NB4 (cell line): ENCODE data around the gene DNAH17.

Experiments
- POLR2A ChIP-seq: IDR thresholded peaks from 2 replicates; pipeline ENCODE4 v1.6.1; 2011; ENCODE audit warnings: mild to moderate bottlenecking; ENCODE audit not compliant: insufficient read length; ENCODE audit errors: extremely low read depth
- TF ChIP-seq, protein P1 (sequence below): IDR thresholded peaks from one replicate; pipeline ENCODE4 v1.5.1; 2012; ENCODE audit warnings: low read depth, low read length
- TF ChIP-seq, protein P2 (sequence below): IDR thresholded peaks from 2 replicates; pipeline ENCODE4 v1.6.1; 2011; ENCODE audit warnings: low read depth, low read length

DNA sequence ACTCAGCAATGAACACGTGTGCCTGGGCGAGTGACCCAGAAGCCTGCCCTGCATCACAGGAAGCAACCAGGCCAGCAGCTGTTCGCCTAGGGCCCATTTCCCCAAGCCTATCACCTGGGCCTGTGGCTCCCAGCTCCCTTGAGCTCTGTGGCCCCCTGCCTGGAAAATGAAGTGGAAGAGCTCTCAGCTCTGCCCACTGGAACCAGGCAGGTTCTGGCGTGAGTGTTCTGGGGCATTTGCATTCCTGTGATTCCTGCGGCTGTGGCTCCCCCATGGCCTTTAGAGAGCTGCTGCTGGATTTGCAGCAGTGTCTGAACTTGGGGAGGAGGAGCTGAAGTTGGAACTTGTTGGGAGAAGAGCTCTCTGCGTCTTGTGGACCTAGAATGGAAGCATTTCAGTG, 175.9 kb downstream of the DNAH17 start:
- TF ChIP-seq, protein P1, sequence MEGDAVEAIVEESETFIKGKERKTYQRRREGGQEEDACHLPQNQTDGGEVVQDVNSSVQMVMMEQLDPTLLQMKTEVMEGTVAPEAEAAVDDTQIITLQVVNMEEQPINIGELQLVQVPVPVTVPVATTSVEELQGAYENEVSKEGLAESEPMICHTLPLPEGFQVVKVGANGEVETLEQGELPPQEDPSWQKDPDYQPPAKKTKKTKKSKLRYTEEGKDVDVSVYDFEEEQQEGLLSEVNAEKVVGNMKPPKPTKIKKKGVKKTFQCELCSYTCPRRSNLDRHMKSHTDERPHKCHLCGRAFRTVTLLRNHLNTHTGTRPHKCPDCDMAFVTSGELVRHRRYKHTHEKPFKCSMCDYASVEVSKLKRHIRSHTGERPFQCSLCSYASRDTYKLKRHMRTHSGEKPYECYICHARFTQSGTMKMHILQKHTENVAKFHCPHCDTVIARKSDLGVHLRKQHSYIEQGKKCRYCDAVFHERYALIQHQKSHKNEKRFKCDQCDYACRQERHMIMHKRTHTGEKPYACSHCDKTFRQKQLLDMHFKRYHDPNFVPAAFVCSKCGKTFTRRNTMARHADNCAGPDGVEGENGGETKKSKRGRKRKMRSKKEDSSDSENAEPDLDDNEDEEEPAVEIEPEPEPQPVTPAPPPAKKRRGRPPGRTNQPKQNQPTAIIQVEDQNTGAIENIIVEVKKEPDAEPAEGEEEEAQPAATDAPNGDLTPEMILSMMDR, result no peak
- no peak for TF ChIP-seq POLR2A
- TF ChIP-seq, protein P2, sequence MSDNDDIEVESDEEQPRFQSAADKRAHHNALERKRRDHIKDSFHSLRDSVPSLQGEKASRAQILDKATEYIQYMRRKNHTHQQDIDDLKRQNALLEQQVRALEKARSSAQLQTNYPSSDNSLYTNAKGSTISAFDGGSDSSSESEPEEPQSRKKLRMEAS, result no peak
